GM21717 (cell line): ENCODE results near the gene VPREB3.
"Not testable (repeated sequence)": the region's sequence is repeated elsewhere in the genome, so short reads cannot be mapped to it uniquely, and the experiment has no call there.

Experiments
- ATAC-seq: cut with Tn5 transposase; IDR thresholded peaks from one replicate; pipeline ENCODE4 v1.9.1; 2021; ENCODE audit warnings: mild to moderate bottlenecking, moderate library complexity; ENCODE audit not compliant: unreplicated experiment

The VPREB3 gene

GRCh38 chr22:23744485-23744884, 9.7 kb downstream of the VPREB3 start:
- ATAC-seq, result no peak

GRCh38 chr22:23744001-23744400, 10.2 kb downstream of the VPREB3 start:
- ATAC-seq, result no peak

- no peak for ATAC-seq
Measured at GRCh38 chr22:23743303-23743705, 10.9 kb downstream of the VPREB3 start.

- ATAC-seq, result no peak
Measured at GRCh38 chr22:23742505-23743264, 11.5 kb downstream of the VPREB3 start.

GRCh38 chr22:23737696-23738095, 16.5 kb downstream of the VPREB3 start:
- ATAC-seq, result no peak

- not testable (repeated sequence) for ATAC-seq
Measured at GRCh38 chr22:23728108-23728507, 26.1 kb downstream of the VPREB3 start.

- no peak for ATAC-seq
Measured at GRCh38 chr22:23722724-23723123, 31.5 kb downstream of the VPREB3 start.

- ATAC-seq, result no peak
Measured at GRCh38 chr22:23722160-23722559, 32.1 kb downstream of the VPREB3 start.

GRCh38 chr22:23720855-23721254, 33.4 kb downstream of the VPREB3 start:
- no peak for ATAC-seq

GRCh38 chr22:23718371-23719165, 35.7 kb downstream of the VPREB3 start:
- no peak for ATAC-seq

GRCh38 chr22:23716811-23717801, 37.1 kb downstream of the VPREB3 start:
- ATAC-seq, result peak; percentile 80

GRCh38 chr22:23715806-23716375, 38.3 kb downstream of the VPREB3 start:
- ATAC-seq, result no peak

- ATAC-seq, result no peak
Measured at GRCh38 chr22:23714596-23715578, 39.3 kb downstream of the VPREB3 start.

GRCh38 chr22:23713696-23714595, 40.3 kb downstream of the VPREB3 start:
- ATAC-seq, result no peak

GRCh38 chr22:23712256-23712655, 42.0 kb downstream of the VPREB3 start:
- ATAC-seq, result no peak

- no peak for ATAC-seq
Measured at GRCh38 chr22:23709107-23709506, 45.1 kb downstream of the VPREB3 start.

GRCh38 chr22:23708270-23708669, 46.0 kb downstream of the VPREB3 start:
- no peak for ATAC-seq

- ATAC-seq, result no peak
Measured at GRCh38 chr22:23705358-23705757, 48.9 kb downstream of the VPREB3 start.
